Measurements from ENCODE around the gene MAL.

Gene MAL

DNA sequence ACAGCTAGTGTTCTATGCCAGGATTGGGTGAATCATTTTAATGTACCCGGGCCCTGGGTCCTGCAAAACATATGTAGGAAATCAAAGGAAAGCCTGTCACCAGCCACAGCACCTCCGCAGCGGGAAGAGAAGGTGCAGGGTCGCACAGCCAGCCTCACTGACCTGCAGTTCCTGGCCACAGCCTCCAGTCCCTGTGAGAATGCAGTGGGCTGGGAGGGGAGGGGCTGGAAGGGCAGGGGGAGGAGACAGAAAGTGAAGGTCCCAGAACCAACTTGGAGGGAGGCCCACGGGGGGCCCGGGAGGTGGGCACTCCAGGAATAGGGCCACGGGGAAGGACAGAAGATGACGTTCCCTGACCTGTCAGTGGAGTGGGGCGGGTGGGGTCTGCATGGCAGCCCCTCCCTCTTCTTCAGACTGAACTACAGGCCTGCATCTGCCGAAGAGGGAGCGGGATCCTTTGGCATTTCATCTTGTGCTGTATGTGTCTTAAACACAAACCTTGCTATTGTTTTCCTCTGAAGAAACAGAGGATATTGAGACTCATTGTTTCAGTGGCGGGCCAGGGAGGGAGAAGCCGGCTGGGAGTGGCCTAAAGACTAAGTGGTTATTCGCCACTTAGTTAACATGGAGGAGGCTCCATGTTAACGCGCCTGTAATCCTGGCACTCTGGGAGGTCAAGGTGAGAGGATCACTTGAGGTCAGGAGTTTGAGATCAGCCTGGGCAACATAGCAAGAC lies 7.5 kb downstream of the MAL start:
- no peaks in the 10 kb centered on the region for H3K9me2 ChIP-seq (ENCODE audit: low read depth, low read length)
- no peaks in the 10 kb centered on the region for H4K20me1 ChIP-seq (ENCODE audit: insufficient read depth, low read length)
- H3K27ac ChIP-seq (ENCODE audit: low read depth, low read length, poor library complexity, severe bottlenecking): no peak overlapping the region
- H3F3A ChIP-seq (ENCODE audit: insufficient read depth, low read length): no peaks in the 10 kb centered on the region
- H3K9me3 ChIP-seq (ENCODE audit: low read length): no peaks in the 10 kb centered on the region
- no peaks in the 10 kb centered on the region for H3K27me3 ChIP-seq (ENCODE audit: insufficient read depth, low read length)
- no peak overlapping the region for H3K4me3 ChIP-seq (ENCODE audit: low read depth, low read length, poor library complexity, severe bottlenecking)
- H3K9ac ChIP-seq (ENCODE audit: low read length): no peak overlapping the region
- H3K4me2 ChIP-seq (ENCODE audit: low read length): no peak overlapping the region
- no peaks in the 10 kb centered on the region for H3K4me1 ChIP-seq (ENCODE audit: insufficient read depth, low read length, severe bottlenecking)
- no peaks in the 10 kb centered on the region for H3K36me3 ChIP-seq (ENCODE audit: insufficient read depth, low read length)
- no peak overlapping the region for H2AFZ ChIP-seq (ENCODE audit: low read length)
- TF ChIP-seq CTCF (IDR thresholded peaks at IDR 0.05; ENCODE audit: low read length) (no peak), EZH2 (IDR thresholded peaks at IDR 0.05; ENCODE audit: borderline replicate concordance, low read length) (no peak)
- H3K79me2 ChIP-seq (ENCODE audit: insufficient read depth, low read length): no peaks in the 10 kb centered on the region

- Histone ChIP-seq H3K79me2 (ENCODE audit: insufficient read depth, low read length) (no peaks in the 10 kb centered on the region), H3F3A (ENCODE audit: insufficient read depth, low read length) (no peaks in the 10 kb centered on the region), H3K4me2 (ENCODE audit: low read length) (no peak overlapping the region)
These were observed 8.7 kb downstream of the MAL start for GRCh38 chr2:95034221-95034620.

GRCh38 chr2:95034818-95035217 lies 9.3 kb downstream of the MAL start:
- H3K79me2 ChIP-seq (ENCODE audit: insufficient read depth, low read length): no peaks in the 10 kb centered on the region
- no peaks in the 10 kb centered on the region for H3K4me1 ChIP-seq (ENCODE audit: insufficient read depth, low read length, severe bottlenecking)
- H3K4me3 ChIP-seq (ENCODE audit: low read depth, low read length, poor library complexity, severe bottlenecking): no peak overlapping the region
- H3K9me3 ChIP-seq (ENCODE audit: low read length): no peaks in the 10 kb centered on the region
- no peaks in the 10 kb centered on the region for H3K9me2 ChIP-seq (ENCODE audit: low read depth, low read length)
- TF ChIP-seq EZH2 (IDR thresholded peaks at IDR 0.05; ENCODE audit: borderline replicate concordance, low read length) (no peak), CTCF (IDR thresholded peaks at IDR 0.05; ENCODE audit: low read length) (no peak)
- H3K4me2 ChIP-seq (ENCODE audit: low read length): no peak overlapping the region
- H3F3A ChIP-seq (ENCODE audit: insufficient read depth, low read length): no peaks in the 10 kb centered on the region
- H3K36me3 ChIP-seq (ENCODE audit: insufficient read depth, low read length): no peaks in the 10 kb centered on the region
- H3K27ac ChIP-seq (ENCODE audit: low read depth, low read length, poor library complexity, severe bottlenecking): no peak overlapping the region
- no peaks in the 10 kb centered on the region for H4K20me1 ChIP-seq (ENCODE audit: insufficient read depth, low read length)
- H2AFZ ChIP-seq (ENCODE audit: low read length): no peak overlapping the region
- no peak overlapping the region for H3K9ac ChIP-seq (ENCODE audit: low read length)
- H3K27me3 ChIP-seq (ENCODE audit: insufficient read depth, low read length): no peaks in the 10 kb centered on the region

More at GRCh38 chr2:95034221-95034620, 8.7 kb downstream of the MAL start:
- Histone ChIP-seq H3K4me1 (ENCODE audit: insufficient read depth, low read length, severe bottlenecking) (no peaks in the 10 kb centered on the region), H3K27me3 (ENCODE audit: insufficient read depth, low read length) (no peaks in the 10 kb centered on the region), H3K4me3 (ENCODE audit: low read depth, low read length, poor library complexity, severe bottlenecking) (no peak overlapping the region), H4K20me1 (ENCODE audit: insufficient read depth, low read length) (no peaks in the 10 kb centered on the region), H3K9ac (ENCODE audit: low read length) (no peak overlapping the region), H2AFZ (ENCODE audit: low read length) (no peak overlapping the region), H3K27ac (ENCODE audit: low read depth, low read length, poor library complexity, severe bottlenecking) (no peak overlapping the region), H3K9me2 (ENCODE audit: low read depth, low read length) (no peaks in the 10 kb centered on the region), H3K36me3 (ENCODE audit: insufficient read depth, low read length) (no peaks in the 10 kb centered on the region), H3K9me3 (ENCODE audit: low read length) (no peaks in the 10 kb centered on the region)
- TF ChIP-seq EZH2 (IDR thresholded peaks at IDR 0.05; ENCODE audit: borderline replicate concordance, low read length): no peak
- no peak for TF ChIP-seq CTCF (IDR thresholded peaks at IDR 0.05; ENCODE audit: low read length)

All from OCI-LY1 (cell line).